Measurements from ENCODE around the gene DNAH17. TPM values are rescaled to one million over a fixed set of nuclear protein-coding genes. Genes with fewer than 3 reads are reported as not detected.

The DNAH17 gene
- polyA plus RNA-seq, 3 donors = 0.01 to 0.51 (median 0.11) TPM

GRCh38 chr17:78619334-78619733 lies 42.1 kb upstream of the DNAH17 start:
- no peak overlapping the region for H3K9ac ChIP-seq (ENCODE audit: insufficient read depth, low read length, poor library complexity, severe bottlenecking)
- no peak overlapping the region for H3K4me2 ChIP-seq (replicated peaks; ENCODE audit: extremely low read depth, low read length, poor library complexity, severe bottlenecking)
- no peaks in the 10 kb centered on the region for H4K20me1 ChIP-seq (ENCODE audit: insufficient read depth, low read length)
- peaks cover 1% of the 10 kb centered on the region for H3K4me1 Mint-ChIP-seq
- H3K4me3 Mint-ChIP-seq = no peak overlapping the region
- no peaks in the 10 kb centered on the region for H3K4me1 ChIP-seq (ENCODE audit: control insufficient read depth in 1 of 2, insufficient read depth in 2 of 2, low read length in 2 of 2)
- H2AFZ ChIP-seq (ENCODE audit: insufficient read depth, low read depth, low read length, poor library complexity, severe bottlenecking) = no peak overlapping the region
- intact Hi-C loops (cut with micrococcal nuclease) = no loop called here
- no peaks in the 10 kb centered on the region for H3K36me3 ChIP-seq (replicated peaks in 1 of 2; ENCODE audit: control insufficient read depth in 1 of 2, insufficient read depth in 2 of 2, low read length in 2 of 2)
- no peak overlapping the region for H3K27ac ChIP-seq (ENCODE audit: low read depth in 1 of 2, low read length in 2 of 2)
- peaks cover 0 to 7% (median 5%) of the 10 kb centered on the region in 3 donors for H3K27me3 Mint-ChIP-seq (ENCODE audit: low read depth in 3 of 3)
- H3K9me3 ChIP-seq (replicated peaks in 1 of 2; ENCODE audit: control insufficient read depth in 1 of 2, insufficient read depth in 1 of 2, low read length in 2 of 2) = no peaks in the 10 kb centered on the region
- 90% methylated on average over 2 of the region's 5 CpGs for WGBS (ENCODE audit: insufficient coverage)
- TF ChIP-seq CTCF (IDR thresholded peaks at IDR 0.05) = no peak
- no peak overlapping the region for H3K4me3 ChIP-seq (replicated peaks in 1 of 3; ENCODE audit: low read depth in 2 of 3, low read length in 3 of 3)
- DNase-seq = no peak
- H3K79me2 ChIP-seq (ENCODE audit: insufficient read depth, low read length) = no peaks in the 10 kb centered on the region
- H3K36me3 Mint-ChIP-seq = no peaks in the 10 kb centered on the region
- no peaks in the 10 kb centered on the region for H3K27me3 ChIP-seq (ENCODE audit: control insufficient read depth in 2 of 2, insufficient read depth in 2 of 2, low read length in 2 of 2)
- no peak overlapping the region for H3K27ac Mint-ChIP-seq
- peaks cover 0 to 8% (median 1%) of the 10 kb centered on the region in 7 donors for H3K9me3 Mint-ChIP-seq

- Histone ChIP-seq H3K9me3 (replicated peaks in 1 of 2; ENCODE audit: control insufficient read depth in 1 of 2, insufficient read depth in 1 of 2, low read length in 2 of 2) (no peaks in the 10 kb centered on the region), H3K79me2 (ENCODE audit: insufficient read depth, low read length) (no peaks in the 10 kb centered on the region), H3K4me1 (ENCODE audit: control insufficient read depth in 1 of 2, insufficient read depth in 2 of 2, low read length in 2 of 2) (peaks cover 4 to 6% of the 10 kb centered on the region in 2 donors), H2AFZ (ENCODE audit: insufficient read depth, low read depth, low read length, poor library complexity, severe bottlenecking) (no peak overlapping the region), H3K27me3 (ENCODE audit: control insufficient read depth in 2 of 2, insufficient read depth in 2 of 2, low read length in 2 of 2) (no peaks in the 10 kb centered on the region), H3K9ac (ENCODE audit: insufficient read depth, low read length, poor library complexity, severe bottlenecking) (no peak overlapping the region), H3K4me3 (replicated peaks in 1 of 3; ENCODE audit: low read depth in 2 of 3, low read length in 3 of 3) (no peak overlapping the region), H3K36me3 (replicated peaks in 1 of 2; ENCODE audit: control insufficient read depth in 1 of 2, insufficient read depth in 2 of 2, low read length in 2 of 2) (no peaks in the 10 kb centered on the region), H4K20me1 (ENCODE audit: insufficient read depth, low read length) (no peaks in the 10 kb centered on the region), H3K27ac (ENCODE audit: low read depth in 1 of 2, low read length in 2 of 2) (no peak overlapping the region), H3K4me2 (replicated peaks; ENCODE audit: extremely low read depth, low read length, poor library complexity, severe bottlenecking) (no peak overlapping the region)
- intact Hi-C loops (cut with micrococcal nuclease) = no loop called here
- Mint-ChIP-seq H3K4me3 (no peak overlapping the region), H3K4me1 (peaks cover 10% of the 10 kb centered on the region), H3K27ac (peak overlapping the region in 2 of 7 donors; percentile 10 to 65), H3K36me3 (no peaks in the 10 kb centered on the region), H3K27me3 (ENCODE audit: low read depth in 3 of 3) (peaks cover 2 to 7% (median 5%) of the 10 kb centered on the region in 3 donors), H3K9me3 (peaks cover 0 to 8% (median 3%) of the 10 kb centered on the region in 7 donors)
- no peak for TF ChIP-seq CTCF (IDR thresholded peaks at IDR 0.05)
- no peak for DNase-seq
- 94% methylated on average over 17 of the region's 20 CpGs for WGBS (ENCODE audit: insufficient coverage)
These were observed 41.3 kb upstream of the DNAH17 start for GRCh38 chr17:78618264-78619066.

Measured in CD14-positive monocyte (primary cell).